Subcutaneous abdominal adipose tissue (tissue), 5 donors: ENCODE data around the gene HOXA3.
A peak's percentile ranks its signal among the peaks of the same experiment; 100 is the strongest.

Experiments
- H3K27ac ChIP-seq: one replicate; pipeline ENCODE4 v1.7.0; 2013; ENCODE audit warnings: low read depth, mild to moderate bottlenecking, inconsistent platforms, low read length, moderate library complexity
- H3K27me3 ChIP-seq, 5 donors: one replicate each; pipeline ENCODE4 v1.7.0; 2013; ENCODE audit warnings: low read length in 5 of 5, inconsistent platforms in 1 of 5; ENCODE audit not compliant: control insufficient read depth in 5 of 5, insufficient read depth in 4 of 5
- H3K36me3 ChIP-seq, 5 donors: one replicate each; pipeline ENCODE4 v1.7.0; 2013; ENCODE audit warnings: low read length in 5 of 5; ENCODE audit not compliant: control insufficient read depth in 5 of 5, insufficient read depth in 5 of 5
- H3K4me1 ChIP-seq, 5 donors: one replicate each; pipeline ENCODE4 v1.7.0; 2013; ENCODE audit warnings: low read length in 5 of 5, mild to moderate bottlenecking in 3 of 5, moderate library complexity in 1 of 5; ENCODE audit not compliant: control insufficient read depth in 5 of 5, insufficient read depth in 5 of 5
- H3K4me3 ChIP-seq, 5 donors: one replicate each; pipeline ENCODE4 v1.7.0; 2013; ENCODE audit warnings: low read length in 5 of 5, low read depth in 1 of 5
- H3K9ac ChIP-seq, 5 donors: one replicate each; pipeline ENCODE4 v1.7.0; 2013; ENCODE audit warnings: low read length in 5 of 5, mild to moderate bottlenecking in 4 of 5, moderate library complexity in 3 of 5
- H3K9me3 ChIP-seq, 5 donors: one replicate each; pipeline ENCODE4 v1.7.0; 2013; ENCODE audit warnings: low read length in 5 of 5; ENCODE audit not compliant: control insufficient read depth in 5 of 5
- donor health status: healthy.
- donor health status: healthy.
- donor health status: healthy.
- donor health status: healthy.
- donor health status: healthy.

Gene HOXA3

GRCh38 chr7:27183682-27184336 is 31.4 kb upstream of the HOXA3 start:
- H3K4me1 ChIP-seq: peaks cover 2 to 79% (median 59%) of the 10 kb centered on the region in 5 donors
- no peaks in the 10 kb centered on the region for H3K36me3 ChIP-seq
- peak overlapping the region in 3 of 5 donors; percentile 63 to 76 (median 69) for H3K9ac ChIP-seq
- peak overlapping the region; percentile 44 for H3K27ac ChIP-seq
- H3K9me3 ChIP-seq: no peaks in the 10 kb centered on the region
- peaks cover 3 to 60% (median 54%) of the 10 kb centered on the region in 5 donors for H3K27me3 ChIP-seq
- H3K4me3 ChIP-seq: peak overlapping the region; percentile 58 to 74 (median 70)

GRCh38 chr7:27182861-27183681 is 30.7 kb upstream of the HOXA3 start:
- Histone ChIP-seq H3K27ac (peak overlapping the region; percentile 10), H3K4me1 (peaks cover 2 to 72% (median 59%) of the 10 kb centered on the region in 5 donors), H3K27me3 (peaks cover 3 to 55% (median 47%) of the 10 kb centered on the region in 5 donors), H3K36me3 (no peaks in the 10 kb centered on the region), H3K9ac (peak overlapping the region in 3 of 5 donors; percentile 39 to 69 (median 63)), H3K4me3 (peak overlapping the region; percentile 48 to 74 (median 70)), H3K9me3 (no peaks in the 10 kb centered on the region)

- Histone ChIP-seq H3K9me3 (no peaks in the 10 kb centered on the region), H3K4me1 (peaks cover 2 to 75% (median 66%) of the 10 kb centered on the region in 5 donors), H3K4me3 (no peak overlapping the region), H3K36me3 (no peaks in the 10 kb centered on the region), H3K27ac (peak overlapping the region; percentile 10), H3K27me3 (peaks cover 3 to 48% (median 40%) of the 10 kb centered on the region in 5 donors), H3K9ac (no peak overlapping the region)
These were observed 30.0 kb upstream of the HOXA3 start for GRCh38 chr7:27182285-27182841.

- Histone ChIP-seq H3K27me3 (peaks cover 0 to 48% (median 35%) of the 10 kb centered on the region in 5 donors), H3K27ac (no peak overlapping the region), H3K4me3 (no peak overlapping the region), H3K4me1 (peaks cover 2 to 80% (median 71%) of the 10 kb centered on the region in 5 donors), H3K36me3 (no peaks in the 10 kb centered on the region), H3K9ac (no peak overlapping the region), H3K9me3 (no peaks in the 10 kb centered on the region)
These were observed 29.5 kb upstream of the HOXA3 start for GRCh38 chr7:27181795-27182275.

- Histone ChIP-seq H3K9me3 (no peaks in the 10 kb centered on the region), H3K27me3 (peaks cover 0 to 38% (median 28%) of the 10 kb centered on the region in 5 donors), H3K4me1 (peaks cover 2 to 86% (median 81%) of the 10 kb centered on the region in 5 donors), H3K27ac (peak overlapping the region; percentile 98), H3K36me3 (no peaks in the 10 kb centered on the region), H3K4me3 (no peak overlapping the region), H3K9ac (peak overlapping the region in 1 of 5 donors; percentile 56)
These were observed 28.3 kb upstream of the HOXA3 start for GRCh38 chr7:27180431-27181420.

GRCh38 chr7:27179503-27180430 is 27.4 kb upstream of the HOXA3 start:
- H3K9ac ChIP-seq: peak overlapping the region; percentile 23 to 73 (median 45)
- H3K27me3 ChIP-seq: peaks cover 0 to 38% (median 24%) of the 10 kb centered on the region in 5 donors
- H3K27ac ChIP-seq: peak overlapping the region; percentile 98
- H3K4me3 ChIP-seq: peak overlapping the region; percentile 19 to 63 (median 60)
- no peaks in the 10 kb centered on the region for H3K9me3 ChIP-seq
- H3K36me3 ChIP-seq: no peaks in the 10 kb centered on the region
- H3K4me1 ChIP-seq: peaks cover 2 to 86% (median 82%) of the 10 kb centered on the region in 5 donors

GRCh38 chr7:27179030-27179429 is 26.6 kb upstream of the HOXA3 start:
- Histone ChIP-seq H3K36me3 (no peaks in the 10 kb centered on the region), H3K4me1 (peaks cover 2 to 87% (median 83%) of the 10 kb centered on the region in 5 donors), H3K4me3 (peak overlapping the region; percentile 19 to 63 (median 55)), H3K27ac (peak overlapping the region; percentile 98), H3K9me3 (no peaks in the 10 kb centered on the region), H3K9ac (peak overlapping the region in 3 of 5 donors; percentile 23 to 73 (median 36)), H3K27me3 (peaks cover 0 to 36% (median 25%) of the 10 kb centered on the region in 5 donors)

- Histone ChIP-seq H3K4me3 (peak overlapping the region in 1 of 5 donors; percentile 63), H3K27me3 (peaks cover 0 to 35% (median 24%) of the 10 kb centered on the region in 5 donors), H3K4me1 (peaks cover 2 to 85% (median 79%) of the 10 kb centered on the region in 5 donors)
These were observed 26.0 kb upstream of the HOXA3 start for GRCh38 chr7:27178366-27178765.

More at GRCh38 chr7:27178366-27178765, 26.0 kb upstream of the HOXA3 start:
- Histone ChIP-seq H3K36me3 (no peaks in the 10 kb centered on the region), H3K27ac (peak overlapping the region; percentile 98), H3K9me3 (no peaks in the 10 kb centered on the region), H3K9ac (no peak overlapping the region)
